ENCODE results near the gene HAUS6.

HAUS6 gene

DNA sequence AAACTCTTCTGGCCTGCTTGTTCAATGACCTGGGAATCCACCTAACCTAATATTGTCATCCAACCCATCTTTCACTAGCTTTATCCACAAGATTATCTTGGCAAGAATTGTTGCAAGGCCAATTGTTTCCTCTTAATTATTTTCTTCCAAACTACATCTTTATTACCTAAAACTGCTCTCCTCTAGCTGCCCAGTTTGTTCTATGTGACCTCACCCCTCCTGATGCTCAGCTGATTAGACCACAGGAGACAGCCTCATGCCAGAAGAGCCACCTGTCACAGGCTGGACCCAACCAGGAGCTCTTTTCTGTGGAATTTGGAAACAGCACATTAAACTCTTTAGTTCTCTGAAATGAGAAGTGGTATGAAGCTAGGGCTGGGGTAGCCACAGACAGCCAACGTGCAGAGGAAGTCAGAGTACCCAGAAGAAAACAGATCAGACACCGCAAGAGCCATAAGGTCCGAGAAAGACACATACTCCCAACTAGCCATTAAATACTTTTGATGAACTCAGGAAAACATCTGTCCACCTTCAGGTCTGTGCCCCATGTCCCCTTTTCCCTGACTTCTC is 81.7 kb downstream of the HAUS6 start:
- Histone ChIP-seq H3K4me1 (ENCODE audit: control insufficient read depth, insufficient read depth, low read length) (no peaks in the 10 kb centered on the region), H3K36me3 (ENCODE audit: control insufficient read depth, insufficient read depth, low read length) (no peaks in the 10 kb centered on the region), H3K27ac (ENCODE audit: insufficient read depth, low read depth, low read length, poor library complexity, severe bottlenecking) (no peak overlapping the region), H3K27me3 (ENCODE audit: control insufficient read depth, insufficient read depth, low read length, poor library complexity, severe bottlenecking) (no peaks in the 10 kb centered on the region), H3K4me3 (ENCODE audit: insufficient read depth, low read depth, low read length) (no peak overlapping the region), H3K9me3 (ENCODE audit: control insufficient read depth, low read length) (no peaks in the 10 kb centered on the region)
- 90 to 96% methylated on average over 3 of the region's 3 CpGs for WGBS, 2 experiments

DNA sequence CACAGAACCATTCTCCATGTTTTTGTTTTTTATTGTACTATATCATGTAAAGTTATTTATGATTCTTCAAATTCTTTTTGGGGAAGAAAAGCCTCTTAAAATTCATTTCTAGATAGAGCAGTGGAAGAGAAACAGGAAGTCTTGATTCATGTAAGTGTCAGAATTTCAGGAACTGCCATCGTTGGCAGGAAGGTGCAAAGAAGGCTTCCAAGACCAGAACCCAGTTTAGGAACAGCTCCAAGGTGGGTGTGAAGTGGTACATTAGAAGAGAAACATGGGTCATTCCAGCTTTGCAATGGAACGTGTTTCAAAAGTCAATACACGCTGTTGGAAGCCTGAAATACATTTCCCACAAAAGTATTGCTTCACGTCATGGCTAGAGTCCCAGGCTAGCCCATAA is 84.5 kb downstream of the HAUS6 start:
- Histone ChIP-seq H3K36me3 (ENCODE audit: control insufficient read depth, insufficient read depth, low read length) (no peaks in the 10 kb centered on the region), H3K4me1 (ENCODE audit: control insufficient read depth, insufficient read depth, low read length) (no peaks in the 10 kb centered on the region), H3K4me3 (ENCODE audit: insufficient read depth, low read depth, low read length) (no peak overlapping the region), H3K27ac (ENCODE audit: insufficient read depth, low read depth, low read length, poor library complexity, severe bottlenecking) (no peak overlapping the region), H3K27me3 (ENCODE audit: control insufficient read depth, insufficient read depth, low read length, poor library complexity, severe bottlenecking) (no peaks in the 10 kb centered on the region), H3K9me3 (ENCODE audit: control insufficient read depth, low read length) (no peaks in the 10 kb centered on the region)
- 82% methylated on average over 4 of the region's 4 CpGs for WGBS, 2 experiments

DNA sequence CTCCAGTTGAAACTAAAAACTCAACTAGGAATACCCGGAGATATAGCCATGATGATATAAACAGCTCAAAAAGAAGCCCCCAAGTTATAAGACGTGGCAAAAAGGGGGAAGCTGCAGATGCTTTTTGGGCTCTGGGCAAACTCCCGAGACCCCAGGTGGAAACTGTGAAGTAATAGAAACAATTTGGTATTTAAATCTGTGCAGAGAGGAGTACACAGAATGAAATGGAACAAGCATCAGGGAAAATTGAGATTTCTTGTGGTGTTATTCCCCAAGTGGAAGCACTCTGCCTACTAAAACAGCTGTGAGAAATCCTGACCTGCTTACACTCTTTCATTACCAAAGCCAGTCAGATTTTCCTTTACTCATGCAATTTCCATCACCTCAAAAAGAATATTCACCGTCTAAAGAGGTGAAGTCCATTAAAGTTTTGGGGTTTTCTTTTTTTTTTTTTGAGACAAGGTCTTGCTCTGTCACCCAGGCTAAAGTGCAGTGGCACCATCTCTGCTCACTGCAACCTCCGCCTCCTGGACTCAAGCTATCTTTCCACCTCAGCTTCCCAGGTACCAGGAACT is 93.2 kb downstream of the HAUS6 start:
- Histone ChIP-seq H3K9me3 (ENCODE audit: control insufficient read depth, low read length) (no peaks in the 10 kb centered on the region), H3K27ac (ENCODE audit: insufficient read depth, low read depth, low read length, poor library complexity, severe bottlenecking) (no peak overlapping the region), H3K27me3 (ENCODE audit: control insufficient read depth, insufficient read depth, low read length, poor library complexity, severe bottlenecking) (no peaks in the 10 kb centered on the region), H3K4me3 (ENCODE audit: insufficient read depth, low read depth, low read length) (no peak overlapping the region), H3K36me3 (ENCODE audit: control insufficient read depth, insufficient read depth, low read length) (no peaks in the 10 kb centered on the region), H3K4me1 (ENCODE audit: control insufficient read depth, insufficient read depth, low read length) (no peaks in the 10 kb centered on the region)
- WGBS, 2 experiments, result 91 to 96% methylated on average over 5 of the region's 5 CpGs
